ENCODE results near the gene R3HDM4.
A peak's percentile ranks its signal among the peaks of the same experiment; 100 is the strongest.

R3HDM4 gene

DNA sequence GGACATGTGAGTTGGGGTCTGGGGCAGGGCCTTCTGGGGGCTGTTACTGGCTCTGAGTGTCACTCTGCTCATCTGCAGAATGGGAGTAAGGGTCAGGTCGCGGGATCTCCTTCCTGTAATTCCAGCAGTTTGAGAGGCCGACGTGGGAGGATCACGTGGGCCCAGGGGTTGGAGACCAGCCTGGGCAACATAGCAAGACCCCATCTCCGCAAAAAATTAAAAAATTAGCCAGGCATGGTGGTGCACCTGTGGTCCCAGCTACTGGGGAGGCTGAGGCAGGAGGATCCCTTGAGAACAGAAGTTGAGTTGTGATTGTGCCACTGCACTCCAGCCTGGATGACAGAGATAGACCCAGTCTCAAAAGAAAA is 16.9 kb upstream of the R3HDM4 start:
- DNase-seq: no peak

DNA sequence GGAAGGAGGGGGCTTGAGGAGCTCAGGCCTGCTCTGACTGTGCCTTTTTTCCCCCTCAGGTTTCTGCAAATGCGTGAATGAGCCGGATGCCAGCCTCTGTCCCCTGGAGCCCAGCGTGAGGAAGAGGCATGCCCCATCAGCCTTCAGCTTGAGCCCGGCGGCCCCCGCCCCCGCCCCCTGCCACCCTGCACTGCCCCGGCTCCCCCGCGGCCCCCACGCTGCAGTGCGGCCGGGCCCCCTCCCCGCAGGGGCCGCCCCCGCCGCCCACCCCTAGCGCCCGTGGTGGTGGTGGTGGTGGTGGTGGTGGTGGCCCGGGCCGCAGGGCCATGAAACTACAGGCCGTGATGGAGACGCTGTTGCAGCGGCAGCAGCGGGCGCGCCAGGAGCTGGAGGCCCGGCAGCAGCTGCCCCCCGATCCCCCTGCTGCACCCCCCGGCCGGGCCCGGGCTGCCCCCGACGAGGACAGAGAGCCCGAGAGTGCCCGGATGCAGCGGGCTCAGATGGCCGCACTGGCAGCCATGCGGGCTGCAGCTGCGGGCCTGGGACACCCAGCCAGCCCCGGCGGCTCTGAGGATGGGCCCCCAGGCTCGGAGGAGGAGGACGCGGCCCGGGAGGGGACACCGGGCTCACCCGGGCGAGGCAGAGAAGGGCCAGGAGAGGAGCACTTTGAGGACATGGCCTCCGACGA is 16.3 kb upstream of the R3HDM4 start:
- no peak for DNase-seq

- DNase-seq: no peak
These were observed 15.6 kb upstream of the R3HDM4 start for GRCh38 chr19:928471-929202.

GRCh38 chr19:927780-928401 is 14.9 kb upstream of the R3HDM4 start:
- DNase-seq: no peak

DNA sequence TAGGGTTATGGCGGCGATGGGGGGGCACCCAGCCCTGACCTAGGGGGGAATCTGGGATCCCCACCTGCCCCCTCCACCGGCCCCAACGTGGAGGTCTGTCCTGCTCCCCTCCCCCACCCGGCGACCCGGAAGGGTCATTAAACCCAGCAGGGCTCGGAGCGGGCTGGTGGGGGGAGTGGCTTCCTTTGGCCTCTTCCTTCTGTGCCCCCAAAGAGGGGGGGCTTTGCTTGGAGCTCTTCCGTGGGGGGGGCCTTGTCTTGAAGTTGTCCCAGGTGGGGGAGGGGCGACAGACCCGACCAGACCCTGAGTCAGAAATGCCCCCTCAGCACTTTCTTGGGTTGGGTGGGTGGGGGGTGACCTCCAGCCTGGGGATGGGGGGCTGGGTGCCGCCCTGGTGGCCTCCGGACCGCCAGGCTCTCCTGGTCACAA is 14.3 kb upstream of the R3HDM4 start:
- DNase-seq: no peak

- peak; percentile 72 for DNase-seq
These were observed 13.8 kb upstream of the R3HDM4 start for GRCh38 chr19:926589-927350.

- no peak for DNase-seq
These were observed 13.2 kb upstream of the R3HDM4 start for GRCh38 chr19:926323-926588.

DNA sequence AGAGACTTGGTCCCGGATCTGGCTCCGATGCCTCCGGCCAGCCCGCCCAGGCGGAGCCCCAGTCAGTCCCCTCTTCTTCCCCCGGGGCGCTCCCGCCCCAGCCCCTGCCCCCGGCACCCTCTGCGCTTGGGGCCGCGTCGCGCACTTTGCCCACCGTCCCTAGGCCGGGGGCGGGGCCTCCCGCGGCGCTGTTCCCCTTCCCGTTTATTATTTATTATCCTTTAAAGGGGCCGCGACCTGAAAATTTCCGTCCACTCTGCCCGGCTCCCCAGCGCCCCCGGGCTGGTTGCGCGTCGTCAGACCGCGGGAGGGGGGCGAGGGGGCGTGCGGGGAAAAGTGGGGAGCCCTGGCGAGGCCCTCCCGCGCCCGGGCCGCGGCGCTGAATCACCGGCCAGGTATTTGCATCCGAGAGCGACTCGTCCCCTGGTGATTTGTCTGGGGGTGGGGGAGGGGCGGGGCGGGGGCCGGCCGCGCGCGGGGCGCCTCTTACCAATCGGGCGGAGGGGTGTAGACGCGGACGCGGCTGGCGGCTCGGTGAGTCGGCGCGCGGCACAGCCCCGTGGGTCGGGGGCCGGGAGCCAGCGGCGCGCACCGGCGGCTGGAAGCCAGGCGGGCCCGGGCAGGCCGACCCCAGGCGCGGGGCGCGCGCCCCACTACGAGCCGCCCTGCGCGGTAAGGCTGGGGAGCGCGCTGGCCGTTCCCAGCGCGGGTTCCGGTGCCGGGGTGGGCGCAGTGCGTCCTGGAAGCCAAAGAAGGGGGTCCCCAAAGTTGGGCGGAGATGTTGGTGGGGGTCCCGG is 12.7 kb upstream of the R3HDM4 start, which contains the start of gene ARID3A:
ARID3A (plus strand) TSS at position 510 of the 797 bp plus-strand sequence. CDS start 3,494 bp downstream, outside the sequence.
- peak; percentile 94 for DNase-seq

DNA sequence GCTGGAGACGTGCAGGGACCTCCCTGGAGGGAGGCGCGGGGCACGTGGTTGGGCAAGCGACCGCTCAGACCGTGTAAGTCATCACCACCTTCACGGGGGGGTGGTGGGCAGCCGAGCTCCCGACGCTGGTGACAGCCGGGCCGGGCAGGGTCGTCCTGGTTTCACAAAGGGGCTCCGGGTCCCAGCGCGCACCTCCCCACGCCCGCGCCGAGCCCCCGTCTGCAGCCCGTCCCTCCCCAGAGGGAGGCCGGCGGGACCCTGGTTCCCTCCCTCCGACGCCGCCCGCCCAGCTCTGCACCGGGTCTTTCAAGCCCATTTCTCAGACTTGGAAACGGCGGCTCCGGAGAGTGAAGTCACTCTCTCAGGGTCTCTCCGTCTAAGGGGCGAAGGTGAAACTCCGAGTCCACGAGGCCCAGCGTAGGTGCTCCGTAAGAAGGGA is 12.1 kb upstream of the R3HDM4 start:
- DNase-seq: peak; percentile 71

DNA sequence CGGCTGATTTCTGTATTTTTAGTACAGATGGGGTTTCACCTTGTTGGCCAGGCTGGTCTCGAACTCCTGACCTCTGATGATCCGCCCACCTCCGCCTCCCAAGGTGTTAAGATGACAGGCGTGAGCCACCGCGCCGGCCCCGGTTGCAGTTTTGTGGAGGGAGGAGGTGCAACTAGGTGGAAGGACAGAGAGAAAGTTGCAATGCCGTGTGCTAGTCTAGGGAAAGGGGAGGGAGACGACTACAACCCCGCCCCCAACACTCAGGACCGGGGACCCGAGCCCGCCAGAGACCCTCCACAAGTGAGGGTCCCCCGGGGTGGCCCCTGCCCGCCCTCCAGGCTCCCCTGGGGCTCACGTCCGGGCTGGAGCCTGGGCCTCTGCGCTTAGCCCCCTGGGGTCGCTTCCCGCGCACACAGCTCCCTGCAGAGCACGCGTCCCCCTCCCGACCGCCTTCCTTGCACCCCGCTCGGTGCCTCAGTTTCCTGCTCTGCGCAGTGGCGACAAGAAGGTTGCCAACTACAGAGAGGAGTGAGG is 11.6 kb upstream of the R3HDM4 start:
- peak; percentile 69 for DNase-seq

DNA sequence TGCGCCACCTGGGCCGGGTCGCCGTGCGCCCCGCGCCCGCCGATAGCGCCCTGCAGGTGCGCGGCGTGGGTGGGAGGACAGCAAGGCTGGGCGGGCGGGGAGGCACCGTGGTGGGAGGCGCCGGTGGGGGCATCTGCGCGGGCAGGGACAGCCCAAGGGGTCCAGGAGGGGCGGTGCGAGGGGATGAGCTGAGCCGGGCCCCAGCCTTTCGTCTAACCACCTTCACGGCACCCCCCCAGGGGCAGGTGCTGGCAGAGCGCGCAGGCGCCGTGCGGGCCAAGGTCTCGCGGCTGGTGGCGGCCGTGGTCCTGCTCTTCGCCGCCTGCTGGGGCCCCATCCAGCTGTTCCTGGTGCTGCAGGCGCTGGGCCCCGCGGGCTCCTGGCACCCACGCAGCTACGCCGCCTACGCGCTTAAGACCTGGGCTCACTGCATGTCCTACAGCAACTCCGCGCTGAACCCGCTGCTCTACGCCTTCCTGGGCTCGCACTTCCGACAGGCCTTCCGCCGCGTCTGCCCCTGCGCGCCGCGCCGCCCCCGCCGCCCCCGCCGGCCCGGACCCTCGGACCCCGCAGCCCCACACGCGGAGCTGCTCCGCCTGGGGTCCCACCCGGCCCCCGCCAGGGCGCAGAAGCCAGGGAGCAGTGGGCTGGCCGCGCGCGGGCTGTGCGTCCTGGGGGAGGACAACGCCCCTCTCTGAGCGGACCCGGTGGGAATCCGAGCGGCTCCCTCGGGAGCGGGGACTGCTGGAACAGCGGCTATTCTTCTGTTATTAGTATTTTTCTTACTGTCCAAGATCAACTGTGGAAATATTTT is 7.2 kb upstream of the R3HDM4 start:
- peak; percentile 82 for DNase-seq

GRCh38 chr19:919199-920050 is 6.4 kb upstream of the R3HDM4 start:
- peak; percentile 74 for DNase-seq

DNA sequence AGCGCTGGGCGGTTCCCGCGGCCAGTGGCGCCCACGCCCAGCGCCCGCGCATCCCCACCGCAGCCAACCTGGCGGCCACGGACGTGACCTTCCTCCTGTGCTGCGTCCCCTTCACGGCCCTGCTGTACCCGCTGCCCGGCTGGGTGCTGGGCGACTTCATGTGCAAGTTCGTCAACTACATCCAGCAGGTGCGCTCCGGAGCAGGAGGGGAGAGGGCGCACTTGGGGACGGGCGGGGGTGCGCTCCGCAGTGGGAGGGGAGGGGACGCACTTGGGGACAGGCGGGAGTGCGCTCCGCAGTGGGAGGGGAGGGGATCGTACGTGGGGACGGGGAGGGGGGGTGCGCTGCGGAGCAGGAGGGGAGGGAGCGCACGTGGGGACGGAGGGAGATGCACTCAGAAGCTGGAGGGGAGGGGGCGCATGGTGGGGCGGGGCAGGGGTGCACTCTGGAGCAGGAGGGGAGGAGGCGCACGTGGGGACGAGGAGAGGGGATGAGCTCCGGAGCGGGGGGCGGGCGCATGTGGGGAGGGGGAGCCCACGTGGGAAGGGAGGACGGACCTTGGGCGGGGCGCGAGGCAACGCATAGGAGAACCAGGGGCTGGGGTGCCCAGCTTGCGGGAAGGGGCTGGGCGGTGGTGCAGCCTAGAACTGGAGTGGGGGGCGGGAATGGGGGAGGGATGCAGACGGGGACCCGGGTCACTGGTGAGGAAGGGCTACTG is 5.6 kb upstream of the R3HDM4 start:
- DNase-seq: no peak

- DNase-seq: no peak
These were observed 5.1 kb upstream of the R3HDM4 start for GRCh38 chr19:918152-918437.

- peak; percentile 77 for DNase-seq
These were observed 4.5 kb upstream of the R3HDM4 start, which contains the start of gene KISS1R for GRCh38 chr19:917323-918151. TSS of gene KISS1R (plus strand) at chr19:917333. CDS start at chr19:917503, 170 bp downstream.

GRCh38 chr19:916645-917322 is 3.8 kb upstream of the R3HDM4 start:
- DNase-seq: no peak

- DNase-seq: no peak
These were observed 589 bp downstream of the R3HDM4 start for GRCh38 chr19:912181-913079.

Measured in activated CD8-positive, alpha-beta memory T cell treated with anti-CD3 and anti-CD28 coated beads for 24 hours (primary cell).